ENCODE results near the gene MMS22L. TPM values are rescaled to one million over a fixed set of nuclear protein-coding genes. Genes with fewer than 3 reads are reported as not detected.

Gene MMS22L
- total RNA-seq, 1 experiment from 2014 or later, result 58.3 TPM

- Histone ChIP-seq H3K9me3 (replicated peaks) (no peaks in the 10 kb centered on the region), H3K27me3 (no peaks in the 10 kb centered on the region), H3K4me3 (no peak overlapping the region), H3K4me1 (peaks cover 10% of the 10 kb centered on the region), H3K36me3 (no peaks in the 10 kb centered on the region), H3K27ac (no peak overlapping the region)
- DNase-seq, result no peak
These were observed 6.3 kb upstream of the MMS22L start for GRCh38 chr6:97289332-97289731.

- no peaks in the 10 kb centered on the region for H3K9me3 ChIP-seq (replicated peaks)
- no peaks in the 10 kb centered on the region for H3K36me3 ChIP-seq
- no peak overlapping the region for H3K4me3 ChIP-seq
- no peaks in the 10 kb centered on the region for H3K27me3 ChIP-seq
- no peak overlapping the region for H3K27ac ChIP-seq
- H3K4me1 ChIP-seq, result peaks cover 10% of the 10 kb centered on the region
- no peak for DNase-seq
These were observed 5.2 kb upstream of the MMS22L start for GRCh38 chr6:97288188-97288587.

GRCh38 chr6:97282238-97282725, 734 bp downstream of the MMS22L start:
- Histone ChIP-seq H3K27ac (peak overlapping the region; percentile 94), H3K27me3 (no peaks in the 10 kb centered on the region), H3K9me3 (replicated peaks) (no peaks in the 10 kb centered on the region), H3K4me3 (peak overlapping the region; percentile 98), H3K36me3 (peaks cover 29% of the 10 kb centered on the region), H3K4me1 (peaks cover 3% of the 10 kb centered on the region; the same call in 1 of the 2 replicates)
- no peak for DNase-seq

- no peak for DNase-seq
- peaks cover 35% of the 10 kb centered on the region for H3K36me3 ChIP-seq
- peak overlapping the region; percentile 98 for H3K4me3 ChIP-seq
- no peak overlapping the region for H3K27ac ChIP-seq
- no peaks in the 10 kb centered on the region for H3K27me3 ChIP-seq
- peaks cover 3% of the 10 kb centered on the region; the same call in 1 of the 2 replicates for H3K4me1 ChIP-seq
- no peaks in the 10 kb centered on the region for H3K9me3 ChIP-seq (replicated peaks)
These were observed 2.2 kb downstream of the MMS22L start for GRCh38 chr6:97280766-97281165.

GRCh38 chr6:97275804-97276203, 7.2 kb downstream of the MMS22L start:
- peaks cover under 1% of the 10 kb centered on the region; the same call in 1 of the 2 replicates for H3K4me1 ChIP-seq
- DNase-seq, result no peak
- H3K36me3 ChIP-seq, result peaks cover 77% of the 10 kb centered on the region
- no peaks in the 10 kb centered on the region for H3K9me3 ChIP-seq (replicated peaks)
- no peak overlapping the region for H3K4me3 ChIP-seq
- H3K27ac ChIP-seq, result no peak overlapping the region
- no peaks in the 10 kb centered on the region for H3K27me3 ChIP-seq

- DNase-seq, result no peak
- H3K27me3 ChIP-seq, result no peaks in the 10 kb centered on the region
- peaks cover 91% of the 10 kb centered on the region for H3K36me3 ChIP-seq
- H3K4me1 ChIP-seq, result no peaks in the 10 kb centered on the region
- no peaks in the 10 kb centered on the region for H3K9me3 ChIP-seq (replicated peaks)
- no peak overlapping the region for H3K27ac ChIP-seq
- no peak overlapping the region for H3K4me3 ChIP-seq
These were observed 13.2 kb downstream of the MMS22L start for GRCh38 chr6:97269821-97270220.

GRCh38 chr6:97262676-97263075, 20.3 kb downstream of the MMS22L start:
- no peak overlapping the region for H3K27ac ChIP-seq
- H3K9me3 ChIP-seq (replicated peaks), result no peaks in the 10 kb centered on the region; the same call in 1 of the 2 replicates
- H3K36me3 ChIP-seq, result peaks cover 98% of the 10 kb centered on the region
- no peaks in the 10 kb centered on the region for H3K27me3 ChIP-seq
- DNase-seq, result no peak
- H3K4me1 ChIP-seq, result no peaks in the 10 kb centered on the region
- H3K4me3 ChIP-seq, result no peak overlapping the region

- no peaks in the 10 kb centered on the region for H3K27me3 ChIP-seq
- no peak overlapping the region for H3K4me3 ChIP-seq
- H3K4me1 ChIP-seq, result no peaks in the 10 kb centered on the region
- DNase-seq, result no peak
- H3K27ac ChIP-seq, result no peak overlapping the region
- H3K9me3 ChIP-seq (replicated peaks), result no peaks in the 10 kb centered on the region
- H3K36me3 ChIP-seq, result peaks cover 50% of the 10 kb centered on the region
These were observed 36.2 kb downstream of the MMS22L start for GRCh38 chr6:97246842-97247241.

GRCh38 chr6:97240222-97240621, 42.8 kb downstream of the MMS22L start:
- Histone ChIP-seq H3K36me3 (peaks cover 26% of the 10 kb centered on the region), H3K4me1 (no peaks in the 10 kb centered on the region), H3K27me3 (no peaks in the 10 kb centered on the region), H3K4me3 (no peak overlapping the region), H3K27ac (no peak overlapping the region), H3K9me3 (replicated peaks) (no peaks in the 10 kb centered on the region)
- no peak for DNase-seq

- no peak overlapping the region for H3K4me3 ChIP-seq
- no peaks in the 10 kb centered on the region for H3K27me3 ChIP-seq
- H3K9me3 ChIP-seq (replicated peaks), result no peaks in the 10 kb centered on the region
- H3K27ac ChIP-seq, result no peak overlapping the region
- DNase-seq, result no peak
- H3K4me1 ChIP-seq, result no peaks in the 10 kb centered on the region
- peaks cover 39% of the 10 kb centered on the region for H3K36me3 ChIP-seq
These were observed 51.1 kb downstream of the MMS22L start for GRCh38 chr6:97231911-97232310.

GRCh38 chr6:97222903-97223302, 60.1 kb downstream of the MMS22L start:
- Histone ChIP-seq H3K36me3 (peaks cover 16% of the 10 kb centered on the region; the same call in 1 of the 2 replicates), H3K9me3 (replicated peaks) (no peaks in the 10 kb centered on the region), H3K4me3 (no peak overlapping the region), H3K27ac (no peak overlapping the region), H3K4me1 (no peaks in the 10 kb centered on the region), H3K27me3 (no peaks in the 10 kb centered on the region)
- DNase-seq, result no peak

GRCh38 chr6:97218912-97219311, 64.1 kb downstream of the MMS22L start:
- no peak for DNase-seq
- H3K27me3 ChIP-seq, result no peaks in the 10 kb centered on the region
- no peaks in the 10 kb centered on the region for H3K9me3 ChIP-seq (replicated peaks)
- H3K4me3 ChIP-seq, result no peak overlapping the region
- H3K36me3 ChIP-seq, result 0 out of 2 replicates have a peak, but pooled peaks cover 7% of the 10 kb centered on the region
- no peak overlapping the region for H3K27ac ChIP-seq
- H3K4me1 ChIP-seq, result no peaks in the 10 kb centered on the region

GRCh38 chr6:97215157-97215769, 67.8 kb downstream of the MMS22L start:
- DNase-seq, result peak; percentile 10 to 23
- no peak overlapping the region for H3K4me3 ChIP-seq
- H3K27me3 ChIP-seq, result no peaks in the 10 kb centered on the region
- peaks cover 20% of the 10 kb centered on the region for H3K36me3 ChIP-seq
- H3K9me3 ChIP-seq (replicated peaks), result no peaks in the 10 kb centered on the region
- H3K27ac ChIP-seq, result no peak overlapping the region
- H3K4me1 ChIP-seq, result no peaks in the 10 kb centered on the region

- DNase-seq, result no peak
- no peaks in the 10 kb centered on the region for H3K27me3 ChIP-seq
- H3K36me3 ChIP-seq, result peaks cover 25% of the 10 kb centered on the region
- H3K4me3 ChIP-seq, result no peak overlapping the region
- H3K4me1 ChIP-seq, result no peaks in the 10 kb centered on the region
- no peak overlapping the region for H3K27ac ChIP-seq
- no peaks in the 10 kb centered on the region for H3K9me3 ChIP-seq (replicated peaks)
These were observed 68.3 kb downstream of the MMS22L start for GRCh38 chr6:97214671-97215070.

GRCh38 chr6:97207383-97207782, 75.6 kb downstream of the MMS22L start:
- no peaks in the 10 kb centered on the region for H3K9me3 ChIP-seq (replicated peaks)
- H3K27me3 ChIP-seq, result no peaks in the 10 kb centered on the region
- DNase-seq, result no peak
- H3K27ac ChIP-seq, result no peak overlapping the region
- peaks cover 12% of the 10 kb centered on the region for H3K36me3 ChIP-seq
- H3K4me1 ChIP-seq, result peaks cover 5% of the 10 kb centered on the region
- no peak overlapping the region for H3K4me3 ChIP-seq

GRCh38 chr6:97205966-97206365, 77.0 kb downstream of the MMS22L start:
- Histone ChIP-seq H3K9me3 (replicated peaks) (no peaks in the 10 kb centered on the region), H3K36me3 (peaks cover 11% of the 10 kb centered on the region), H3K4me1 (peaks cover 5% of the 10 kb centered on the region), H3K27me3 (no peaks in the 10 kb centered on the region), H3K4me3 (no peak overlapping the region), H3K27ac (no peak overlapping the region)
- no peak for DNase-seq

Measured in SJCRH30 (cell line).